ENCODE data around the gene DUSP15. TPM values are rescaled to one million over a fixed set of nuclear protein-coding genes. Genes with fewer than 3 reads are reported as not detected.

DUSP15 gene
- total and polyA plus RNA-seq, 3 donors from 2014 or later = 175 to 274 (median 182) TPM

DNA sequence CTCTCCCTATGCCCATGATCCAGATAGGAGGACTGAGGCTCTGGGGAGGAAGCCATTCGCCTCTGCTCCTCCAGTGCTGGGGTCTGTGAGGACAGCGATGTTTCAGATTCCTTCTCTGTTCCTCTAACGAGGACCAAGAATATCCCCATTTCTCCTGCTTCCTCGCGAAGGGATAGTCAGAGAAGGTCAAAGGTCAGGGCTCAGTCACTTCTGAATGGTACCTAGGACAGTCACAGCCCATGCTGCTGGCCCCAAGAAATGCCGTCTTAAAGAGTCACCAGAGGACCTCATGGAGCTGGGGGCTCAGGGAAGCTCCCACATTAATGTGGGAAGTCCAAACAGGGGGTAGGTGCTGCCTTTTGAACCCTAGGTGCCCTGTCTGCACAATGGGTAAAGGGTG, 27.0 kb downstream of the DUSP15 start:
- no peaks in the 10 kb centered on the region for H3K9me3 ChIP-seq
- peak overlapping the region; percentile 53 to 60 for H3K27ac ChIP-seq
- no peak for DNase-seq
- H3K27me3 ChIP-seq = no peaks in the 10 kb centered on the region
- 59 to 69% methylated on average over 6 of the region's 6 CpGs for WGBS, 2 donors
- H3K4me3 ChIP-seq = peak overlapping the region in 1 of 2 donors; percentile 55
- peaks cover 24% of the 10 kb centered on the region for H3K4me1 ChIP-seq
- intact Hi-C loops (cut with DNase I; ENCODE audit: low total_unique reads) = no loop called here
- no peaks in the 10 kb centered on the region for H3K36me3 ChIP-seq (ENCODE audit: low read depth, missing control alignments)
- TF ChIP-seq POLR2A (IDR thresholded peaks at IDR 0.05) = no peak
- TF ChIP-seq, protein P1, sequence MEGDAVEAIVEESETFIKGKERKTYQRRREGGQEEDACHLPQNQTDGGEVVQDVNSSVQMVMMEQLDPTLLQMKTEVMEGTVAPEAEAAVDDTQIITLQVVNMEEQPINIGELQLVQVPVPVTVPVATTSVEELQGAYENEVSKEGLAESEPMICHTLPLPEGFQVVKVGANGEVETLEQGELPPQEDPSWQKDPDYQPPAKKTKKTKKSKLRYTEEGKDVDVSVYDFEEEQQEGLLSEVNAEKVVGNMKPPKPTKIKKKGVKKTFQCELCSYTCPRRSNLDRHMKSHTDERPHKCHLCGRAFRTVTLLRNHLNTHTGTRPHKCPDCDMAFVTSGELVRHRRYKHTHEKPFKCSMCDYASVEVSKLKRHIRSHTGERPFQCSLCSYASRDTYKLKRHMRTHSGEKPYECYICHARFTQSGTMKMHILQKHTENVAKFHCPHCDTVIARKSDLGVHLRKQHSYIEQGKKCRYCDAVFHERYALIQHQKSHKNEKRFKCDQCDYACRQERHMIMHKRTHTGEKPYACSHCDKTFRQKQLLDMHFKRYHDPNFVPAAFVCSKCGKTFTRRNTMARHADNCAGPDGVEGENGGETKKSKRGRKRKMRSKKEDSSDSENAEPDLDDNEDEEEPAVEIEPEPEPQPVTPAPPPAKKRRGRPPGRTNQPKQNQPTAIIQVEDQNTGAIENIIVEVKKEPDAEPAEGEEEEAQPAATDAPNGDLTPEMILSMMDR (IDR thresholded peaks at IDR 0.05) = no peak

GRCh38 chr20:31842471-31843157, 27.7 kb downstream of the DUSP15 start:
- 55 to 60% methylated on average over 6 to 12 of the region's 12 CpGs for WGBS, 2 donors
- peak overlapping the region in 1 of 2 donors; percentile 55 for H3K4me3 ChIP-seq
- intact Hi-C loops (cut with DNase I; ENCODE audit: low total_unique reads) = no loop called here
- no peaks in the 10 kb centered on the region for H3K36me3 ChIP-seq (ENCODE audit: low read depth, missing control alignments)
- DNase-seq = peak; percentile 67
- peak overlapping the region; percentile 53 to 60 for H3K27ac ChIP-seq
- H3K27me3 ChIP-seq = no peaks in the 10 kb centered on the region
- H3K4me1 ChIP-seq = peaks cover 30% of the 10 kb centered on the region
- TF ChIP-seq, protein P1 (IDR thresholded peaks at IDR 0.05) = no peak
- TF ChIP-seq POLR2A (IDR thresholded peaks at IDR 0.05) = no peak
- H3K9me3 ChIP-seq = no peaks in the 10 kb centered on the region

GRCh38 chr20:31841928-31842327, 28.4 kb downstream of the DUSP15 start:
- DNase-seq = no peak
- Histone ChIP-seq H3K9me3 (no peaks in the 10 kb centered on the region), H3K4me1 (peaks cover 37% of the 10 kb centered on the region), H3K4me3 (no peak overlapping the region), H3K36me3 (ENCODE audit: low read depth, missing control alignments) (no peaks in the 10 kb centered on the region), H3K27ac (peak overlapping the region; percentile 60 to 66), H3K27me3 (no peaks in the 10 kb centered on the region)
- TF ChIP-seq, protein P1 (IDR thresholded peaks at IDR 0.05) = no peak
- TF ChIP-seq POLR2A (IDR thresholded peaks at IDR 0.05) = no peak
- intact Hi-C loops (cut with DNase I; ENCODE audit: low total_unique reads) = no loop called here
- 35 to 57% methylated on average over 7 to 8 of the region's 8 CpGs for WGBS, 2 donors

- Histone ChIP-seq H3K27ac (peak overlapping the region in 1 of 2 donors; percentile 66), H3K4me1 (peaks cover 43% of the 10 kb centered on the region), H3K4me3 (no peak overlapping the region), H3K27me3 (no peaks in the 10 kb centered on the region), H3K9me3 (no peaks in the 10 kb centered on the region), H3K36me3 (ENCODE audit: low read depth, missing control alignments) (no peaks in the 10 kb centered on the region)
- TF ChIP-seq, protein P1 (IDR thresholded peaks at IDR 0.05) = no peak
- no peak for TF ChIP-seq POLR2A (IDR thresholded peaks at IDR 0.05)
- no peak for DNase-seq
- intact Hi-C loops (cut with DNase I; ENCODE audit: low total_unique reads) = no loop called here
- 52 to 64% methylated on average over 14 to 15 of the region's 15 CpGs for WGBS, 2 donors
Measured at GRCh38 chr20:31840906-31841816, 29.2 kb downstream of the DUSP15 start.
